ENCODE results near the gene MYPN.
"Not testable (repeated sequence)": the region's sequence is repeated elsewhere in the genome, so short reads cannot be mapped to it uniquely, and the experiment has no call there.

Gene MYPN

DNA sequence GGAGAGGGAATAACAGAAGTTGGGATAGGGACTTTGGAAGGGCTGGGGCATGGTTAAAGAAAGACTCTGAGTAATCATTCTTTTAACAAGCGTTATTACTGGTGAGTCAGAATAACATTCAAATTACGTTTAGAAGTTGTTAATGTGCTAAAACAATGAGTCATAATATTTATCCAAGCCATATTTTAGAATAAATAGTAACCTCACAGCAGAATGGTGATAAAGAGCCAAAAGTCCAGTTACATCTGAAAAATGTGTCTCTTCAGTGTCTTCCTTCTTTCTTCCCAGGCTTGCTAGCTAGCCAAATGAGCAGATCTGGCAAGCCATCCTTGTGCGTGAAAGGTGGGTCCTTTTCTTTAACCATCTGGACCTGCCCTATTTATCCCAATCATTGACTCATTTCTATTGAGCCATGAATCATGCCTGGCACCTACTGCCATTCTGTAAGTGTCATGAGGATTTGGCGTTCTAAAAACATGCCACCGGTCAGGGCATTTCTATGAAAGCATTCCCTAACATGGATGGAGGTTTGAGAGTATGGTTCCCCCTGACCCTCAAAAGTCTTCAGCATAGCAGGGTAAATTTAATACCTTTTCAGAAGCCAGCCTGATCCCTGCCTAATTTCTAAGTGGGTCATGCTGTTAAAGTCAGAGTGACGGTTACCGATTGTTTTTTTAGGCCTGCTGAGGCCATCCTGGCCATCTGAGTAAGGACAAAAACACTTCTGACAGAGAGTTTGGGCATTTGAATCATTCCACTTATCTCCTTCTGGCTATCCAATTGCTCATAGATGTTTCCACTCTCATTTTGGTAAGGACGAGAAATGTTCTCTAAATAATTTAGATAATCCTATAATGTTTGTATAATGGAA, 26.9 kb downstream of the MYPN start:
- no peak for DNase-seq

DNA sequence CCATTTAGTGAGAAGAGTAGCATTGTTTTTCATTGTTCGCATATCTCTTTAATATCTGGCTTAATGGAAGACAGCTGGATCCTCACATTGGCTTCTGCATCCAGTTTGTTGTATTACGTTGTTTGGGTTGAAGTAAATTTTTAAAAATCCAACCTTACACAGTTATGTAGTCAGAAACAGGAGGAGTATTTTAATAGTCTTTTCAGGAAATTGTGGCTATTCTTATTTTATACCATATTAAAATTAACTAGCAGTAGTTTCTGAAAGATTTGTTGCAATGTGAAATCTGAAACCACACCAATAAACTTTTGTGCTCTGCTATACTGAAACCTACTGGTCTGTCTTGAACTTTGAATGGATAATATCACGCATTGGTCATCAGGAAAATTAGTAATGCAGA, 27.9 kb downstream of the MYPN start:
- DNase-seq: no peak

DNA sequence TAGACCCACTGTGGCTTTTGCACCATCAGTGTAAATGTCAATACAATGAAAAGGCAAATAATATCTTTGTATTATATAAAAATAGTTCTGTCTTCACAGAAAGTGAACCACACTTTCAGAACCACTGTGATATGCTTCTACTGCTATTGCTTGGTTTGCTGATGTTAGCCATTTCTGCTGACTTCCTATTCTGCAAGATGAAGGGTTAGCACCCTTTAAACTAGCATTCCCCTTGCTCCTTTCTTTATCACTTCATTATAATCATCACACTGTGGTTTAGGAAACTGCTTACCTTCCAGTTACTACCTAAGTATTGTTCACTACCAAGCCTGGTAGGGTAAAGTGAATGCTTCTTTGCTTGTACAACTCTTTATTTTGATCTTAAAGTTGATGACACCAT, 29.2 kb downstream of the MYPN start:
- DNase-seq: no peak

DNA sequence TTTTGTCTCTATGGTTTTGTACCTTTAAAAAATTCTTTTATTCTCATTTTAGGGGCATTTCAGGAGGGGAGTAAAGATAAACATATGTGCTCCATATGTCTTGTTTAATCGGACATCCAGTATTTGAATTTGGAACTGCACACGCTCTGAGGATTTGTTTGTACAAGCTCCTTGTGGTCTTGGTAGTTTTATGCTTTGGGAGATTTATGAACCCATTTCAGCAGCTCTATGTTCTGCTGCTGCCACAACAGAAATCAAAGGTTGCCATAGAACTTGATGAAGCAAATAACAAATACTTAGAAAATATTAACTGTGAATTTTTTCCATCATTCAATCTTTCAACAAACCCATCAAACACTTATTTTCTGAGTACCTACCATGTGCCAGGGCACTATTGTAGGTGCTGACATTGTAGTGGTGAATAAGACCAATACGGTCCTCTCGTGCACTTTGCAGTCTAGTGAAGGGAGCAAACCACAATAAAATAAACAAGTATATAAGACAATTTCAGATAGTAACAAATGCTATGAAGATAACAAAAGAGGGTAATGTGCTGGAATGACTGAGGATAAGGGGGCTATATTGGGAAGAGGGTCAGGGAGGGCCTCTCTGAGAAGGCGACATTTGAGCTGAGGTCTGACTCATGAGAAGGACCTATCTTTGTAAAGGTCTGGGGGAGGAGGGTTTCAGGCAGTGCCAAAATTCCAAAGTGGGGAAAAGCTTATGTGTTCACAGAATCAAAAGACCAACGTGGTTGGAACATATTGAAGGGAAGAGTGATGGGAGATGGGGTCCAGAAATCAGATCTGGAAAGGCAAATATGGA, 30.4 kb downstream of the MYPN start:
- no peak for DNase-seq

DNA sequence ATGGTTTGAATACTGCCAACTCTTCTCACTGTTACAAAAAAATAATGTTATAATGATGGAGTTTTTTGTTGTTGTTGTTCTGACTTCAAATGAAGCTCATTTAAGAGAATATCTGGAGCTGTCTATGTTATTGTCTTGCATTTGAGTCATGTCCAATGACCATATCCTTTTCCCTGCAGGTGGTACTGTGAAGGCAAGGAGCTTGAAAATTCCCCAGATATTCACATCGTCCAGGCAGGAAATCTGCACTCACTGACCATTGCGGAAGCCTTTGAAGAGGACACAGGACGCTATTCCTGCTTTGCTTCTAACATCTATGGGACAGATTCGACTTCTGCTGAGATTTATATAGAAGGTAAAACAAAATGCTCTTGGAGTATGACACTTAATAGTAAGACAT, 33.5 kb downstream of the MYPN start:
- no peak for DNase-seq

DNA sequence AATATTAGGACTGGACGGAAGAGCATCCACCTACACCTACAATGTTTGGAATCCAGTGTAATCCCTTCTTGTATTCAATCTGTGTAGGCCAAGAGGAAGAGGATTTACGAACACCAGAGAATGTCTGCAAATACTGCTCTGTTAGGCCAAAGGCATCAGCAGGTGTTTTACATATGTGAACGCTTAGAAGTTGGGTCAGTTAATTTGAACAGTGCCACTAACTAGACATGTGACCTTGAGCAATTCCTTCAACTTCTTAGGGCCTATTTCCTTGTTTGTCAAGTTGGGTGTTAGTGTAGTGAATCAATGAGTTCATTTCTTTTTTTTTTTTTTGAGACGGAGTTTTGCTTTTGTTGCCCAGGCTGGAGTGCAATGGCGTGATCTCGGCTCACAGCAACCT, 35.4 kb downstream of the MYPN start:
- DNase-seq: no peak

DNA sequence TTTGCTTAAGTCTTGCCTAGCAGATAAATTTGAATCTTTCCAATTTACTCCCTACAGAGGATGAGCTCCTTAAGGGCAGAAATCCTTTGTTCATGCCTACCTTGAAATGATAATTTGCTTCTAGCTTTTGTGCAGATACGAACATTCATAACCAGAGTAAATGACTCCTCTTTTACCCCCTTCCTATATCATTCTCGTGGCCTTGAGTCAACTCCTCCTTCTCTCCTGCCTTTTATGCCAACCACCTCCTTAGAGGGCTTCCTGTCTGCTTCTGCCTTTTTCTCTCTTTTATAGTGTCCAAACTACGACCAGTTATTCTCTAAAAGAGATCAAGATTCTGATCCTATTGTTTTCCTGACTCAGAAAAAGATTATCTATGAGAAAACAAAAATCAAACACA, 36.4 kb downstream of the MYPN start:
- DNase-seq: no peak

DNA sequence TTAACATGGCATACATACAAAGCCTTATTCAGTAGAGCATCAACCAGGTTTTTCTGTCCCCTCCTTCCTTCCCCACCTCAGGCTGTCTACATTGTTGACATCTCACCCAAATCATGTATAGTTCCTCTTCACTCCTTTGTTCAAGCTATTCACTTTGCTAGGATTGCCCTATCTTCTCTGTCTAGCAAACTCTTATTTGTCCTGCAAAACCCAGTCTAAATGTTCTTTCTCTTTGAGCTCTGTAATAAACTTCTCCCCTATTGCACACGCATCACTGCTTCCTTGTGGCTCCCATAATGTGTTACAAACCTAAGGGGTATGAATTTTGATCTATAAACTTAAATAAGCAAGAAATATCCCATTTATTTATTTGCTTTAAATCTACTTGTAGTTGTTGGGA, 36.8 kb downstream of the MYPN start:
- no peak for DNase-seq

DNA sequence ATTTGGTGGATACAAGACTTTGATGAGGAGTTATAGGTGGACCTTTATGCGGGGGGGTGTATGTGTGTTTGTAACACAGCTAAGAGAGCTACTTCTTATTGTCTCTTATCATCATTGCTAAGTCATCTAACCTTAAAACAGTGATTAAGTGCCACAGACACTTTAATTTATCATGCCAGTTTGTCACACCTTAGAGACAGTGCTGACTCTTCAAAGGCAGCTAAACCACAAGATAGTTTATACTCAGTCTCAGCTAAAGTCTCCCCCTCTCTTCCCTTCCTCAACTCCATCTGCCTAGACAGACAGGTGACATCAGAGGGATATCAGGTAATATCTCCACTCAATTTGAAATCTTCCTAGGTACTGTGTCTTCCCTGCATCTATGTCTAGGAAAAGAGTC, 42.2 kb downstream of the MYPN start:
- no peak for DNase-seq

DNA sequence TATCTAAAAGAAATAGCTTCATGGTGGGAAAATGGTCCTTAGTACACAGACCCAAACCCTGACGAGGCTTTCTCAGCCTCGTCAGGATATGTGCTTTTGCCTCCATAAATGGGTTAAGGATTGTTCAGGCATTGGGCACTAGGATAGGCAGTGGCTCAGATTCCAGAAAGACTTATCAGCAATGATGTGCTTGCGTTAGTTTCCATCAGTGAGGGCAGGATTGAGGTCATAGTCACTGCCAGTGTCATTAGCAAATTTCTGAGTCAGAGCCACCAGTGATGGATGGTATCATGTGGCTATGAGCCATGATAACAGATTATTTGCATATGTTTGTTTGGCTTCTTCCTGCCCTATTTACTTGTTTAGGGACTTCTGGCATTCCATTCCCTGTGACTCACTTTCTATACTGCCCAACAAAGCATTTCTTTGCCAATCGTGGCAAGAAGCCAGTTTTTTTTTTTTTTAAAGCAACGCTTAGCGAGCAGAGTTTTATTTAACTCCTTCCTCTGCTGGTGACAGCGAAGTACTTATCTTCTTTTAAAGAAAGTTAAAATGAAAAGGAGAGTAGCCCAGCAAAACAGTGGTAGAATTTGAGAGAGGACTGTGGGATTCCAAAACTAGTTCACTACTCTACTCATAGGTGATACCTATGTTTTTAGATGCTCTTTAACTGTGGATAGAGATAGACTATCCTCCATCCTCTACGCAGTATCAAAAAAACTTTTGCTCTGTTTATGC, 44.4 kb downstream of the MYPN start:
- DNase-seq: no peak

DNA sequence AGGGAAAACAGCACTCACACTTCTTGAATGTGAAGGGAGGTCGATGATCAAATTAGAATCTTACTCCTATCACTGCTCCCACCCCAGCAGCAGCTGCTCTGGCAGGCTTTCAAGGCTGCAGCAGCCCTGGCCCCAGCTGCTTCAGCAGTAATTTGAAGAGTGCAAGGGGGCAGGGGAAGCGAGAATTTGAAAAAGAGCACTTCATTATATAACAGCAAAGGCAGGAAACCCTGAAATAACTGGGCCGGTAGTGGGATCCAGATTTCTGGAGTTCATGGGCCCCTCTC, 44.9 kb downstream of the MYPN start:
- no peak for DNase-seq

DNA sequence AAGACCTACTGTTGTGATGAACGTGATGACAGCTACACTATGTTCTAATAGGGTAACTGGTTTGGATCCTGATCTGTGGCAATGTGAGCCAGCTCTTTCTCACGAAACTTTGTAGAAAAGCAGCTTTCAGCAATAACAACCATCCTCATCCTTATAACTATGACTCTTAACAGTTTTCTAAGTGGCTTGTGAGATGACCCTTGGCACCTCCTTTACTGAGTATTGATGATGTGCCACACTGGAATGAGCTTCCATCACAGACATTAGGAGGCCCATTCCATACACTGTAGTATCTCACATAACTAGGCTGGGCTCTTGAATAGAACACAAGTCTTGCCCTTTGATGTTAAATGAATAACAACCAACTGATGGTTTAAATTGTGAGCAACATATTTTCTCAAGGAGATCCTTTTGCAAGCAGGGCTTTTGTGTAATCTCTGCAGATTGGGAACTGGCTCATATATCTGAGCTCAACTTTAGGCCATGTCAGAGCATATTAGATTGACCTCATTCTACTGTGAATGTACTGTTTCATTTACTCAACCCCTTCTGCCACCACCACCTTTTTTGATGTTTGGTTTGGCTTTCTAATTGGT, 46.4 kb downstream of the MYPN start:
- DNase-seq: no peak

DNA sequence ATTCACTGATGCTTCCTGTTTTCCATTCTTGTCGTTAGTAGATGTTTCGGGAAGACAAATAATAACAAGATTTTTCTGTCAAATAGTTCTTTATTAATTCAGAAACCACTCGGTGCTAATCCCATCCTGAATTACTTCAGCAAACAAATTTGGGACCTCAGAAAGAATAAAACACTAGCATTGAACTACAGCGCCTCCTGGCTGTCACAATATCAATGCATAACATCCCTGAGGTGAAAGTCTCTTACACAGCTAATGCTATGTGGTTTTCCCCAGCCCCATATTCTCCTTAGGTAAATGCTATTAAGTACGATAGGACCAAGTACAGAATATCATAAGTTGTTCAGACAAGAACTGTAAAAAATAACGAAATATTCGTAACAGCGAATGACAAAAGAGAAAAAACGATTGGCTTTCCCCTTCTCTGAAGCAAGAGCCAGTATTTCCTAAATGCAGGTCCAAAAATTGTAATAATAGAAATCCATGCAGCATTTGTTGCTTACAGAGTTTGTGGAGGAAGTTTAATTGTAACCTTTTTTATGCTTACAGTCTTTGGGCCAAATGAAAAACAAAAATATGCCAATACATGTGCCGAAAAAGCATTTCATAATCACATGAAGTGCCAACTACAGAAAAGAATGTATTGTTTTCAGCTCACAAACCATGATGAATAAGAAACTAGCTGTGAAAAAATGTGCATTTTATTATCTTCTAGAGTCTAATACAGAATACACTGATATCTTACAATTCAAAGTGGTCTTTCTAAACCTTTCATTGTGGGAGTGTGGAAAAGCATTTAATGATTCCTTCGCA, 47.3 kb downstream of the MYPN start:
- peak; percentile 57 to 72 for DNase-seq

DNA sequence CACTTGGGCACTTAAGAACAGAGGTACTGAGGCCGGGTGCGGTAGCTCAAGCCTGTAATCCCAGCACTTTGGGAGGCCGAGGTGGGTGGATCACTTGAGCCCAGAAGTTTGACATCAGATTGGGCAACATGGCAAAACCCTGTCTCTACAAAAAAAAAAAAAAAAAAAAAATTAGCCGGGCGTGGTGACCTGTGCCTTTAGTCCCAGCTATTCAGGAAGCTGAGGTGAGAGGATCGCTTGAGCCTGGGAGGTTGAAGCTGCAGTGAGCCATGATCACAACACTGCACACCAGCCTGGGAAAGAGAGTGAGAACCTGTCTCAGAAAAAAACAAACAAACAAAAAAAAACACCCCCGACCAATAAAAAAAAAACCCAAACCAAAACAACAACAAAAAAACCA, 48.2 kb downstream of the MYPN start:
- DNase-seq: not testable (repeated sequence)

DNA sequence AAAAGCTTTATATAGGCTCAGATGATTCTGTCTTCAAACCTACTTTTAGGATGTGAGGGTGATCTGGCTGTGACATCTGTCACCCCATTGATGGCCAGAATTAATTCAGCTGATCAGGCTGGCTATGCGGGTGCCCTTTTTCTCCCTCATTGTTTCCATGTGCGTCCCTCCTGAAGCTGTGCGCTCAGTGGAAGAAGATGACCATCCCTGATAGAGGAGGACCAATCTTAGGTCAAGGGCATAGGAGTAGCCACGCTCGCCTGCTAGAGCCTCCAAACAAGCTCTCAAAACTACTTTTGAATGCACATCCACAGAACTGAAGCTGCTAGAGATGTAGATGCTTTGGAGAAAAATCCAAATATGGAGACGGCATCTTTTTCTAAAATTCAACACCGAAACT, 48.7 kb downstream of the MYPN start:
- DNase-seq: no peak

DNA sequence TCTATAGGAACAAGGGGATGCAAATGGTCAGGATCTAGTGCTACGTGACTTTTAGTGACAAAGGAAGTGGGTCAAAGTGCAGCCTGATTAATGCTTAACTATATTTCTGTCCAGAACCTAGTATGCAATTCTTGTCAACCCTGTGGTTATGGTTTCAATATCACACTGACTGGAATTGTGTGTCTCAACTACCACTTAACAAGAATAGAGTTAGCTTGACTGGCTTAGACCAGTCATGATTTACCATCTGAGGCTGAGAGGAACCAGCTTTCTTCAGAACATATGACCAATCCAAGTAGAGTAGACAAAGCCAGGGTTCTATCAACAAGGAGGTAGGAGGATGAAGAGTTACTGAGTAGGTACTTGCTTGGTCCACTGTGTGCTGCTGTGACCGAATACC, 54.4 kb downstream of the MYPN start:
- no peak for DNase-seq

DNA sequence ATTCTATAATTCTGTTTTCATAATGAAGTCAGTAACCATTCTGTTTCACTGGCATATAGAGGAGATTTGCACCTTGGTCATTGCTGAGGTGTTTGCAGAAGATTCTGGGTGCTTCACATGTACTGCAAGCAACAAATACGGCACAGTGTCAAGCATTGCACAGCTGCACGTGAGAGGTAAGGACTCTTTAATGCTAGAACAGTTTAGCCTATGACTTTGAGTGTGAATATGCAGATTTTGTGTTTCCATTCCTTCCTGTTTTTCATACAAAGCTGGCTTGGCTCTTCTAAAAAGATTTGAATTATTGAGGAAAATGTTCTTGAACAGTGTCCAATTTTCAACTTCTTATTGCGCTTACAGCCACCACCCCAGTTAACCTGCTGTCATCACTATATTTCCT, 56.4 kb downstream of the MYPN start:
- no peak for DNase-seq

DNA sequence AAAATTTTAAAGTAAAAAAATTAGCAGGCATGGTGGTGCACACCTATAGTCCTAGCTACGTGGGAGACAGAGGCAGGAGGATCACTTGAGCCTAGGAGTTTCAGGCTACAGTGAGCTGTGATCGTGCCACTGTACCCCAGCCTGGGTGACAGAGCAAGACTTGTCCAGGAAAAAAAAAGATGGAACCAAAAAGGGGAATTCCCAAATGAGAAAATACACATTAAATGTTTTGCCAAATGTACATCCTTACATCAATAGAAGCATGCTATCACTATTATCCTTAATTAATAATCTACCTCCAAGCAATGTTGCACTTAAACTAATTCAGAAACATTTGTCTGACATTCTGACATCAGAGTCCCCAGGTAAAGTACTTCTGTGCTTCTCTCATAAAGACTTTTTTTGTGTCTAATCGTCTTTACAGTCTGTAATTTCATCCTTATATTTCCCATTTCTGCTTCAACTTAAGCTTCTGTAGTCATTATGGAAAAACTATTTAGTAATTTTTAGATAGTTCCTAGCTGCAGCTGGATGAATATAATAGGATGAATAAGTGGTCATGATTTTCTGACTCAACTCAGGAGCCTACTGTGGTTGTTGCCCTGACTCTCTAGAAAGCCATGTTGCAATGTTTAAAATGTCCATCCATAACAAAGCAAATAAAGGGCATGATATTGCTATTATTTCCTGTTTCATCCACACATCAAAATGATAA, 57.7 kb downstream of the MYPN start:
- DNase-seq: no peak

DNA sequence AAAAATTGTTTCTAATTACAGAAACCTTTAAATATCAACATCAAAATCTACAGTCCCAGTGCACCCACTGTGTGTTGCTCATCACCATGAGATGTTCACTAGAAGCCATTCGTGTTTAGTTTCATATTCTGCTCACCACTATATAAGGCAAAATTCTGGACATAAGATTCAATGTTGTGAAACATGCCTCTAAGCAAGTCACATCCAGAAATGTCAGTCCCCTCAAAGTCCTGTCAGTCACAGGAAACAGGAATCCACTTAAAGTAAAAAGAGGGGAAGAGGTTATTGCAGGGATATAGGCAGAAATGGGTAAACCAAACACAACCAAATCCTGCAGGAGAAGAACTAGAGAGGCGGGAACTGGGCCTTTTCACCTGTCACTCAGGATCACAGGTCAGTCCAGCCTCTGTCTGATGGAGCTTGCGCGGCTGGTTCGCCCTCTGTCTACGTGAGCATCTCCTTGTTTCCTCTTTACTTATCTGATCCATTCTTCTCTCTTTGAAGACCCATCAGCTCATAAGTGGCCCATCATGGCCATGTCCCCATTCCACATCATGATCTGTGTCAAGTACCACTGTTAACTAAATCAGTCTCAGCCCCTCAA, 58.4 kb downstream of the MYPN start:
- DNase-seq: no peak

DNA sequence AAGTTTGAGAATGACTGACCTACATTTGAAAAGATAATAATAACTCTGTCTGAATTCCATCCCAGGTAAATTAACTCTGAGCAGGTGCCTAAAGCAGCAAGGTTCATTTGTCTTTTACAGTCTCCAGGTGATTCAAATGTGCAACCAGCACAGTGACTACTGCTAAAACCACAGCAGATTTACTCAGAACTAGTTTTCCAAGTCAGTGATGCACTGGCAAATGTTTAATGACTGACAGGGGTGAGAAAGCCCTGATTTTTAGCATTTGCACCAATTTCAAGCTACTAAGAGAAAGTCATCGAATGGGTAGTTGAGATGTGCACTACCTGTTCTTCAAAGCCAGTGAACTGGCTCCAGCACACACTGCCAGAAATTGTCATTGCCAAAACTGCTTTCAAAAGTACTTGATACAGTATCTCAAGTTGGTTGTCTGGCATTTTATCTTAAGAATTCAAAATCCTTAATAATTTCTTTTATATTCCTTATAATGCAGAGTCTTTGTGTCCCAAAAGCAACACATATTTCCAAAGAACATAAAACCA, 62.3 kb downstream of the MYPN start:
- no peak for DNase-seq

DNA sequence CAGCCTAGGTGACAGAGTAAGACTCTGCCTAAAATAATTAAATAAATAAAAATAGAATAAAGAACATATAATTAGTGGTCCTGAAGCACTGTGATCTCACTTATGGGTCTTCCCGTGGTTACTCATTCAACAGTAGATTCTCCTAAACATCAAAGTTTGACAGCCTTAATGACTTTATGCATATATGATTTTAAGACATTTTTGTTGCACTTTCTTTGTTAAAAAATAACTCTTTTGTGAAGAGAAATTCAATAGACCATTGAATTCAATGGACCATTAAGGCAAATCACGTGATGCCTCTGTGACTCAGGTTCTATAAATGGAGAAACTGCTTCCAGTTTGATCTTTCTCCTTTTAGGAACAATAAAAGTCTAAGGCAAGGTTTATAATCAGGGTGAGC, 63.0 kb downstream of the MYPN start:
- no peak for DNase-seq

All from CD4-positive, alpha-beta T cell treated with Interferon alpha-2 for 1 hour (primary cell).